A673 (cell line): ENCODE data around the gene GRIN3B. TPM values are rescaled to one million over a fixed set of nuclear protein-coding genes. Genes with fewer than 3 reads are reported as not detected.

Experiments used
- BruUV-seq: library from RNA; stranded (reverse); fragments of 400-500 nt; replicated peaks from 2 replicates; lab custom pipeline; 2021; lab: Mats Ljungman, UMichigan
- CTCF ChIA-PET: fragments of 300-600 bp; sonication (Branson Sonifier 250); formaldehyde crosslinking; loops from one replicate; lab custom pipeline; 2022; ENCODE audit warnings: antibody characterized with exemption; lab: Charles Lee
- POLR2A ChIA-PET: fragments of 300-600 bp; sonication (Branson Sonifier 250); formaldehyde crosslinking; loops from one replicate; lab custom pipeline; 2022; ENCODE audit warnings: antibody characterized with exemption; ENCODE audit not compliant: low non-redundant PET; lab: Charles Lee
- DNase-seq: peaks from one replicate; pipeline ENCODE4 v3.0.0-alpha.2; 2015; ENCODE audit warnings: low spot score
- H3K27ac ChIP-seq: fragments of 200-600 bp; sonication (generic); 2 replicates; pipeline ENCODE4 v1.5.1; 2016; ENCODE audit warnings: mixed run types, low read depth, mild to moderate bottlenecking, mixed read lengths, antibody characterized with exemption, low read length; ENCODE audit not compliant: poor library complexity, severe bottlenecking
- H3K27me3 ChIP-seq: fragments of 200-600 bp; sonication (generic); replicated peaks from 2 replicates; pipeline ENCODE4 v1.6.1; 2017; ENCODE audit warnings: mixed run types, low read depth, mild to moderate bottlenecking, mixed read lengths, antibody characterized with exemption, low read length; ENCODE audit not compliant: insufficient read depth, poor library complexity
- H3K36me3 ChIP-seq: fragments of 200-600 bp; sonication (generic); 2 replicates; pipeline ENCODE4 v1.6.1; 2016; ENCODE audit warnings: mixed run types, mild to moderate bottlenecking, mixed read lengths, antibody characterized with exemption, low read length; ENCODE audit not compliant: insufficient read depth, poor library complexity, severe bottlenecking
- H3K4me1 ChIP-seq: fragments of 200-600 bp; sonication (generic); 2 replicates; pipeline ENCODE4 v1.6.1; 2017; ENCODE audit warnings: mixed run types, mild to moderate bottlenecking, mixed read lengths, antibody characterized with exemption, low read length; ENCODE audit not compliant: insufficient read depth, poor library complexity, severe bottlenecking
- H3K4me3 ChIP-seq: fragments of 200-600 bp; sonication (generic); 2 replicates; pipeline ENCODE4 v1.5.1; 2016; ENCODE audit warnings: low read depth, mixed run types, mild to moderate bottlenecking, mixed read lengths, low read length; ENCODE audit not compliant: poor library complexity, severe bottlenecking
- H3K9me3 ChIP-seq: fragments of 200-600 bp; sonication (generic); 2 replicates; pipeline ENCODE4 v1.6.1; 2016; ENCODE audit warnings: mixed run types, low read depth, mild to moderate bottlenecking, mixed read lengths, antibody characterized with exemption, low read length; ENCODE audit not compliant: poor library complexity, severe bottlenecking
- CTCF ChIP-seq: fragments of 300-800, 200-600 bp; sonication (generic); conservative IDR thresholded peaks from 2 replicates; pipeline ENCODE4 v1.5.1; 2017; ENCODE audit warnings: low read depth, mild to moderate bottlenecking, antibody characterized with exemption, low read length, moderate library complexity, mixed read lengths
- EZH2 ChIP-seq: fragments of 200-600 bp; sonication (generic); IDR thresholded peaks from 2 replicates; pipeline ENCODE4 v1.6.1; 2017; ENCODE audit warnings: borderline replicate concordance, low read depth, mild to moderate bottlenecking, mixed read lengths, antibody characterized with exemption, low read length; ENCODE audit not compliant: poor library complexity, severe bottlenecking
- intact Hi-C: fragments of 100-400 bp; cut with micrococcal nuclease; formaldehyde crosslinking; loops from one replicate; pipeline ENCODE4 v1.10.0; 2022; ENCODE audit not compliant: unreplicated experiment
- total RNA-seq: library from RNA; stranded (reverse); gene quantifications from 2 replicates; pipeline ENCODE4 v1.2.3, GENCODE V29; 2021

The GRIN3B gene
- total RNA-seq, 1 experiment from 2014 or later: not detected

- Histone ChIP-seq H3K27me3 (no peaks in the 10 kb centered on the region), H3K4me1 (no peaks in the 10 kb centered on the region), H3K4me3 (no peak overlapping the region), H3K36me3 (peaks cover 16% of the 10 kb centered on the region), H3K27ac (no peak overlapping the region), H3K9me3 (no peaks in the 10 kb centered on the region)
- POLR2A ChIA-PET: no interaction called here
- no TSS peak for BruUV-seq
- intact Hi-C loops: no loop called here
- CTCF ChIA-PET: no interaction called here
- TF ChIP-seq EZH2 (no peak), CTCF (no peak)
- no peak for DNase-seq
These were observed 36.1 kb upstream of the GRIN3B start for GRCh38 chr19:964116-964520.

GRCh38 chr19:964761-965694 lies 35.2 kb upstream of the GRIN3B start:
- peaks cover 19% of the 10 kb centered on the region for H3K36me3 ChIP-seq

GRCh38 chr19:966485-967088 lies 33.6 kb upstream of the GRIN3B start:
- POLR2A ChIA-PET: no interaction called here
- Histone ChIP-seq H3K4me1 (no peaks in the 10 kb centered on the region), H3K4me3 (no peak overlapping the region), H3K27me3 (no peaks in the 10 kb centered on the region), H3K27ac (no peak overlapping the region), H3K36me3 (peaks cover 32% of the 10 kb centered on the region), H3K9me3 (peaks cover 8% of the 10 kb centered on the region)
- TF ChIP-seq EZH2 (no peak), CTCF (no peak)
- intact Hi-C loops: no loop called here
- DNase-seq: no peak
- CTCF ChIA-PET: no interaction called here
- BruUV-seq: no TSS peak

More at GRCh38 chr19:964761-965694, 35.2 kb upstream of the GRIN3B start:
- Histone ChIP-seq H3K27ac (no peak overlapping the region), H3K9me3 (no peaks in the 10 kb centered on the region), H3K4me1 (no peaks in the 10 kb centered on the region), H3K27me3 (no peaks in the 10 kb centered on the region), H3K4me3 (no peak overlapping the region)
- intact Hi-C loops: no loop called here
- no TSS peak for BruUV-seq
- POLR2A ChIA-PET: no interaction called here
- TF ChIP-seq EZH2 (no peak), CTCF (no peak)
- peak; percentile 45 for DNase-seq
- CTCF ChIA-PET: no interaction called here
